H1 (cell line): ENCODE results near the gene MXRA7.

Source experiments
- EZH2 ChIP-seq: fragments of 200-600 bp; sonication (generic); IDR thresholded peaks from 2 replicates; pipeline ENCODE4 v1.7.1; 2012; ENCODE audit warnings: low read depth, mild to moderate bottlenecking, moderate library complexity, low read length, inconsistent platforms; ENCODE audit not compliant: severe bottlenecking
- JUN ChIP-seq: IDR thresholded peaks from 2 replicates; pipeline ENCODE4 v1.6.1; 2011; ENCODE audit warnings: low read depth, mild to moderate bottlenecking, improper control_type of control experiment, low read length
- KDM1A ChIP-seq: fragments of 200-600, 300-600 bp; sonication (generic); IDR thresholded peaks from 2 replicates; pipeline ENCODE4 v1.7.1; 2016; ENCODE audit warnings: mild to moderate bottlenecking, low read length, borderline replicate concordance
- MAX ChIP-seq: IDR thresholded peaks from 2 replicates; pipeline ENCODE4 v1.6.1; 2012; ENCODE audit warnings: inconsistent platforms
- SAP30 ChIP-seq: fragments of 300-600 bp; sonication (generic); IDR thresholded peaks from 2 replicates; pipeline ENCODE4 v1.7.1; 2012; ENCODE audit warnings: low read length, moderate library complexity, mild to moderate bottlenecking, inconsistent platforms; ENCODE audit not compliant: insufficient read depth, insufficient replicate concordance
- YY1 ChIP-seq: IDR thresholded peaks from 2 replicates; pipeline ENCODE4 v1.6.1; 2011; ENCODE audit warnings: low read depth, mild to moderate bottlenecking, low read length
- ZNF274 ChIP-seq: IDR thresholded peaks from 2 replicates; pipeline ENCODE4 v1.7.0; 2012; ENCODE audit warnings: low read length, borderline replicate concordance; ENCODE audit errors: extremely low read depth
- TF ChIP-seq, protein P1 (sequence below): fragments of 300-600 bp; sonication (generic); IDR thresholded peaks from 2 replicates; pipeline ENCODE4 v1.7.1; 2012; ENCODE audit warnings: low read length, moderate library complexity, mild to moderate bottlenecking, inconsistent platforms; ENCODE audit not compliant: insufficient replicate concordance

DNA sequence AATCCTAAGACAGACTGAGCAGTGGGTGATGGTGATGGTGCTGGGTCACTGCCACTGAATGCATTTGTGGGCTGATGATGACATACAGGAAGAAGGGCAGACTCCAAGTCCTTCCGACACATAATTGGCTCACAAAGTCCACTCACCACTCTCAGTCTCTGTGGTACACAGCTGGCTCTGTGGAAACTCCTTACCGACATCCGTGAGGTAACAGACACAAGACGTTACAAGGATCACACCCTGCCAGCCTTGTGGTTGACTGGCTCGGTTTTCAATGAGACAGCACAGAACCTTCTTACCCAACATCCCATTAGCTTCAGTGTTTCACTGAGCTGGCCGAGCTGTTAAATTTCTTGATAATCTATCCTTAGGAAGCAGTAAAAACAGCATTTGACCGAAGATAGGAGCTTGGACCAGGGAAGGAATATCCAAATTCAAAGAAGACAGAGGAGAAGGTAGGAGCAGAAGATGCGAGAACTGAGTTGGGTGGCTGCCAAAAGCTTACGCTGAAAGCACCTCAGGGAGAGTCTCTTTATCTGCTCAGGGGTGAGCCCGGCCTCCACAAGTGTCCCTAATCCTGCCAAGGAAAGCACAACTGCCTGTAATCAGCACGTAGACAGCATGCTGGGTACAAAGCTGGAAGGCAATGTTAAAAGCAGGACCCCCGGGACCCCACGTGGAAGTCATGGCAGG lies 5.5 kb upstream of the MXRA7 start:
- TF ChIP-seq MAX, result no peak
- no peak for TF ChIP-seq JUN
- no peak for TF ChIP-seq YY1
- no peak for TF ChIP-seq SAP30
- TF ChIP-seq EZH2, result no peak
- TF ChIP-seq ZNF274, result no peak
- TF ChIP-seq, protein P1, sequence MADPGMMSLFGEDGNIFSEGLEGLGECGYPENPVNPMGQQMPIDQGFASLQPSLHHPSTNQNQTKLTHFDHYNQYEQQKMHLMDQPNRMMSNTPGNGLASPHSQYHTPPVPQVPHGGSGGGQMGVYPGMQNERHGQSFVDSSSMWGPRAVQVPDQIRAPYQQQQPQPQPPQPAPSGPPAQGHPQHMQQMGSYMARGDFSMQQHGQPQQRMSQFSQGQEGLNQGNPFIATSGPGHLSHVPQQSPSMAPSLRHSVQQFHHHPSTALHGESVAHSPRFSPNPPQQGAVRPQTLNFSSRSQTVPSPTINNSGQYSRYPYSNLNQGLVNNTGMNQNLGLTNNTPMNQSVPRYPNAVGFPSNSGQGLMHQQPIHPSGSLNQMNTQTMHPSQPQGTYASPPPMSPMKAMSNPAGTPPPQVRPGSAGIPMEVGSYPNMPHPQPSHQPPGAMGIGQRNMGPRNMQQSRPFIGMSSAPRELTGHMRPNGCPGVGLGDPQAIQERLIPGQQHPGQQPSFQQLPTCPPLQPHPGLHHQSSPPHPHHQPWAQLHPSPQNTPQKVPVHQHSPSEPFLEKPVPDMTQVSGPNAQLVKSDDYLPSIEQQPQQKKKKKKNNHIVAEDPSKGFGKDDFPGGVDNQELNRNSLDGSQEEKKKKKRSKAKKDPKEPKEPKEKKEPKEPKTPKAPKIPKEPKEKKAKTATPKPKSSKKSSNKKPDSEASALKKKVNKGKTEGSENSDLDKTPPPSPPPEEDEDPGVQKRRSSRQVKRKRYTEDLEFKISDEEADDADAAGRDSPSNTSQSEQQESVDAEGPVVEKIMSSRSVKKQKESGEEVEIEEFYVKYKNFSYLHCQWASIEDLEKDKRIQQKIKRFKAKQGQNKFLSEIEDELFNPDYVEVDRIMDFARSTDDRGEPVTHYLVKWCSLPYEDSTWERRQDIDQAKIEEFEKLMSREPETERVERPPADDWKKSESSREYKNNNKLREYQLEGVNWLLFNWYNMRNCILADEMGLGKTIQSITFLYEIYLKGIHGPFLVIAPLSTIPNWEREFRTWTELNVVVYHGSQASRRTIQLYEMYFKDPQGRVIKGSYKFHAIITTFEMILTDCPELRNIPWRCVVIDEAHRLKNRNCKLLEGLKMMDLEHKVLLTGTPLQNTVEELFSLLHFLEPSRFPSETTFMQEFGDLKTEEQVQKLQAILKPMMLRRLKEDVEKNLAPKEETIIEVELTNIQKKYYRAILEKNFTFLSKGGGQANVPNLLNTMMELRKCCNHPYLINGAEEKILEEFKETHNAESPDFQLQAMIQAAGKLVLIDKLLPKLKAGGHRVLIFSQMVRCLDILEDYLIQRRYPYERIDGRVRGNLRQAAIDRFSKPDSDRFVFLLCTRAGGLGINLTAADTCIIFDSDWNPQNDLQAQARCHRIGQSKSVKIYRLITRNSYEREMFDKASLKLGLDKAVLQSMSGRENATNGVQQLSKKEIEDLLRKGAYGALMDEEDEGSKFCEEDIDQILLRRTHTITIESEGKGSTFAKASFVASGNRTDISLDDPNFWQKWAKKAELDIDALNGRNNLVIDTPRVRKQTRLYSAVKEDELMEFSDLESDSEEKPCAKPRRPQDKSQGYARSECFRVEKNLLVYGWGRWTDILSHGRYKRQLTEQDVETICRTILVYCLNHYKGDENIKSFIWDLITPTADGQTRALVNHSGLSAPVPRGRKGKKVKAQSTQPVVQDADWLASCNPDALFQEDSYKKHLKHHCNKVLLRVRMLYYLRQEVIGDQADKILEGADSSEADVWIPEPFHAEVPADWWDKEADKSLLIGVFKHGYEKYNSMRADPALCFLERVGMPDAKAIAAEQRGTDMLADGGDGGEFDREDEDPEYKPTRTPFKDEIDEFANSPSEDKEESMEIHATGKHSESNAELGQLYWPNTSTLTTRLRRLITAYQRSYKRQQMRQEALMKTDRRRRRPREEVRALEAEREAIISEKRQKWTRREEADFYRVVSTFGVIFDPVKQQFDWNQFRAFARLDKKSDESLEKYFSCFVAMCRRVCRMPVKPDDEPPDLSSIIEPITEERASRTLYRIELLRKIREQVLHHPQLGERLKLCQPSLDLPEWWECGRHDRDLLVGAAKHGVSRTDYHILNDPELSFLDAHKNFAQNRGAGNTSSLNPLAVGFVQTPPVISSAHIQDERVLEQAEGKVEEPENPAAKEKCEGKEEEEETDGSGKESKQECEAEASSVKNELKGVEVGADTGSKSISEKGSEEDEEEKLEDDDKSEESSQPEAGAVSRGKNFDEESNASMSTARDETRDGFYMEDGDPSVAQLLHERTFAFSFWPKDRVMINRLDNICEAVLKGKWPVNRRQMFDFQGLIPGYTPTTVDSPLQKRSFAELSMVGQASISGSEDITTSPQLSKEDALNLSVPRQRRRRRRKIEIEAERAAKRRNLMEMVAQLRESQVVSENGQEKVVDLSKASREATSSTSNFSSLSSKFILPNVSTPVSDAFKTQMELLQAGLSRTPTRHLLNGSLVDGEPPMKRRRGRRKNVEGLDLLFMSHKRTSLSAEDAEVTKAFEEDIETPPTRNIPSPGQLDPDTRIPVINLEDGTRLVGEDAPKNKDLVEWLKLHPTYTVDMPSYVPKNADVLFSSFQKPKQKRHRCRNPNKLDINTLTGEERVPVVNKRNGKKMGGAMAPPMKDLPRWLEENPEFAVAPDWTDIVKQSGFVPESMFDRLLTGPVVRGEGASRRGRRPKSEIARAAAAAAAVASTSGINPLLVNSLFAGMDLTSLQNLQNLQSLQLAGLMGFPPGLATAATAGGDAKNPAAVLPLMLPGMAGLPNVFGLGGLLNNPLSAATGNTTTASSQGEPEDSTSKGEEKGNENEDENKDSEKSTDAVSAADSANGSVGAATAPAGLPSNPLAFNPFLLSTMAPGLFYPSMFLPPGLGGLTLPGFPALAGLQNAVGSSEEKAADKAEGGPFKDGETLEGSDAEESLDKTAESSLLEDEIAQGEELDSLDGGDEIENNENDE, result no peak
- no peak for TF ChIP-seq KDM1A
